HepG2 (cell line): ENCODE data around the gene RPL36AL. TPM values are rescaled to one million over a fixed set of nuclear protein-coding genes. Genes with fewer than 3 reads are reported as not detected.

Experiments
- CBX1 ChIP-seq: IDR thresholded peaks from one replicate; pipeline ENCODE4 v1.6.1; 2016; ENCODE audit warnings: antibody characterized with exemption, low read depth
- DMAP1 ChIP-seq: IDR thresholded peaks from 2 replicates; pipeline ENCODE4 v1.6.1; 2016
- HNF4A ChIP-seq: sonication (generic); formaldehyde crosslinking; IDR thresholded peaks from 2 replicates; pipeline ENCODE4 v1.4.0; 2020; ENCODE audit warnings: missing genetic modification reagents
- HNRNPLL ChIP-seq: fragments of 200-400 bp; formaldehyde crosslinking; IDR thresholded peaks from 2 replicates; pipeline ENCODE4 v1.6.1; 2017; ENCODE audit warnings: mild to moderate bottlenecking, low read depth, low read length; ENCODE audit not compliant: poor library complexity, severe bottlenecking
- KMT2B ChIP-seq: IDR thresholded peaks from 2 replicates; pipeline ENCODE4 v1.6.1; 2016; ENCODE audit warnings: missing genetic modification reagents, missing compliant biosample characterization
- MEIS2 ChIP-seq: sonication (generic); formaldehyde crosslinking; IDR thresholded peaks from 2 replicates; pipeline ENCODE4 v1.9.0; 2021; ENCODE audit warnings: mild to moderate bottlenecking, missing genetic modification reagents
- PAXIP1 ChIP-seq: sonication (generic); formaldehyde crosslinking; conservative IDR thresholded peaks from 2 replicates; pipeline ENCODE4 v1.4.0; 2020; ENCODE audit warnings: mild to moderate bottlenecking, missing genetic modification reagents, moderate library complexity
- POLR2A ChIP-seq, 2 experiments: IDR thresholded peaks; 2 replicates each; pipeline ENCODE4 v1.6.1; 2011; ENCODE audit warnings: low read depth in 2 of 2, low read length in 2 of 2, mild to moderate bottlenecking in 1 of 2, moderate library complexity in 1 of 2; ENCODE audit not compliant: insufficient read depth in 1 of 2
- RNF2 ChIP-seq: fragments of 450-650 bp; conservative IDR thresholded peaks from 2 replicates; pipeline ENCODE4 v1.6.1; 2016; ENCODE audit warnings: low read depth
- RXRA ChIP-seq: sonication (generic); formaldehyde crosslinking; IDR thresholded peaks from 2 replicates; pipeline ENCODE4 v1.5.1; 2020; ENCODE audit warnings: missing genetic modification reagents
- SNAPC5 ChIP-seq: sonication (generic); formaldehyde crosslinking; IDR thresholded peaks from 2 replicates; pipeline ENCODE4 v1.8.1; 2023; ENCODE audit warnings: mild to moderate bottlenecking, missing genetic modification reagents, borderline replicate concordance
- TARDBP ChIP-seq: sonication (generic); formaldehyde crosslinking; IDR thresholded peaks from 2 replicates; pipeline ENCODE4 v1.8.0; 2022; ENCODE audit warnings: mild to moderate bottlenecking, missing genetic modification reagents
- TFE3 ChIP-seq: IDR thresholded peaks from 2 replicates; pipeline ENCODE4 v1.6.1; 2016
- ZKSCAN1 ChIP-seq: fragments of 150-350 bp; IDR thresholded peaks from 2 replicates; pipeline ENCODE4 v1.6.1; 2014; ENCODE audit warnings: low read length
- ZNF230 ChIP-seq: sonication (generic); formaldehyde crosslinking; IDR thresholded peaks from 2 replicates; pipeline ENCODE4 v1.4.0; 2020; ENCODE audit warnings: mild to moderate bottlenecking, missing genetic modification reagents
- ZNF232 ChIP-seq: sonication (generic); formaldehyde crosslinking; IDR thresholded peaks from 2 replicates; pipeline ENCODE4 v1.4.0; 2020; ENCODE audit warnings: missing genetic modification reagents, borderline replicate concordance
- ZNF296 ChIP-seq: sonication (generic); formaldehyde crosslinking; conservative IDR thresholded peaks from 2 replicates; pipeline ENCODE4 v1.5.0; 2020; ENCODE audit warnings: mild to moderate bottlenecking, missing genetic modification reagents
- ZNF367 ChIP-seq: sonication (generic); formaldehyde crosslinking; IDR thresholded peaks from 2 replicates; pipeline ENCODE4 v1.4.0; 2020; ENCODE audit warnings: missing genetic modification reagents, borderline replicate concordance
- ZNF557 ChIP-seq: sonication (generic); formaldehyde crosslinking; IDR thresholded peaks from 2 replicates; pipeline ENCODE4 v1.4.0; 2020; ENCODE audit warnings: missing genetic modification reagents
- ZNF703 ChIP-seq: sonication (generic); formaldehyde crosslinking; IDR thresholded peaks from 2 replicates; pipeline ENCODE4 v1.5.1; 2020; ENCODE audit warnings: missing genetic modification reagents, mild to moderate bottlenecking, moderate library complexity, borderline replicate concordance
- ZSCAN29 ChIP-seq: sonication (generic); formaldehyde crosslinking; conservative IDR thresholded peaks from 2 replicates; pipeline ENCODE4 v1.4.0; 2020; ENCODE audit warnings: mild to moderate bottlenecking, missing genetic modification reagents
- polyA plus RNA-seq, 8 experiments: library from polyadenylated mRNA; depleted of rRNA in 3 of 8; stranded (reverse) in 7 of 8; unstranded in 1 of 8; fragments of >200 nt; fragmentation: Illumina TruSeq in 4 of 8; extraction: Trizol in 4 of 8; gene quantifications; 2 replicates each; pipeline versions ENCODE4 v1.2.1 to v1.2.3, GENCODE V29; 2011 to 2016; ENCODE audit warnings: low read depth in 4 of 8, missing spikeins in 1 of 8, mixed read lengths in 1 of 8; ENCODE audit not compliant: insufficient read depth in 1 of 8
- total RNA-seq, 5 experiments: library from RNA; depleted of rRNA; stranded (reverse); fragments of >200 nt; fragmentation: Illumina TruSeq; extraction: Trizol; gene quantifications; 2 replicates each; pipeline ENCODE4 v1.2.3, GENCODE V29; 2016; ENCODE audit warnings: low read depth in 1 of 5
- TF ChIP-seq, protein P1 (sequence below): fragments of 450-650 bp; IDR thresholded peaks from 2 replicates; pipeline ENCODE4 v1.6.1; 2016
- TF ChIP-seq, protein P2 (sequence below): sonication (generic); formaldehyde crosslinking; IDR thresholded peaks from 2 replicates; pipeline ENCODE4 v1.5.0; 2020; ENCODE audit warnings: missing genetic modification reagents, mild to moderate bottlenecking, borderline replicate concordance

Gene RPL36AL
- total and polyA plus RNA-seq, 2 of the 13 experiments (the other 11 are each of a cell fraction or from before 2014, with no cell fraction given), result 90.0 to 294 TPM

DNA sequence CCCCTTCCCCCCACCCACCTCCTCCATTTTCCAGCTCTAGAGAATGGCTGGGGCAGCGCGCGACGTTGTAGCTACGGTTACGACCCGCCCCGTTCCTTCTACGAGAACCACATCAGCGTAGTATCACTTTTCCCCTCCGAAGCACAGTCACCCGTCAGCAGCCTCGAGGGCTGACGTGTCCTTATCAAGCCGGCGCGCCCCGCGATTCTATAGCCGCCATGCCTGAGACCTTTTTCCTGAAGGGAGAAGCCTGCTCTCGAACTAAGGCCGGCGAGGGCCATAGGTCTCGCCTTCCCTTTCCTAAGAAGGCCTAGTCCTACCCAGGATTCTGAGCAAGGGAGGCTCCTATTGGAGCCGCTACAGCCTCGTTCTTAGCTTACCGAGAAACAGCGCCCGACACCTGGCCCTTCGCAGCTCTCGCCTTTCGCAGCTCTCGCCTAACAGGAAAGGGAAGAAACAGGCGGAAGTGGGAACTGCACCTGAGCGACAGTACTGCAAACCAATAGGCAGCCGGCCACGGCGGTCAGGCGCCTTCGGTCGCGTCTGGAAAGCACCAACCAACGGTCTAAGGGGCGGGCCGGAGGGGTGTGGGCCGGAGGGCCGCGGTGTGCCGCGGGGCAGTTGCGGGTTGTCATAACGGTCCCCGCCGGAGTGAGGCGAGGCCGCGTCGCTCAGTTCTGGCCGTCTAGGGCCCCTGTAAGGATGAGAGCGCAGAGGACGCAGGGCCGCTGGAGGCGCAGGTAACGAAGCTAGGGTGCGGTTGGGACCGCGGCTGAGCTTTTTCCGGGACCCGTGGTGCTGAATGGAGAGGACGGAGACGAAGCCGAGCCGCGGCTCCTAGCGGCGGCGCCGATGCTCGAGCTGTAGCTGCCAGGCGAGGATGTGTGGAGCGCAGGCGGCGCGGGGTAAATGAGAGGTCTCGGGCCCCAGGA is at the start of gene RPL36AL, which contains the start of gene MGAT2 (continued):
- TF ChIP-seq CBX1, result no peak
- no peak for TF ChIP-seq ZKSCAN1
- peak; percentile 2; the same call in 1 of the 2 replicates for TF ChIP-seq PAXIP1 (CRISPR knock-in tag)
- TF ChIP-seq TARDBP (CRISPR knock-in tag), result peak; percentile 49; the same call in 1 of the 2 replicates
- TF ChIP-seq HNRNPLL, result peak; percentile 92
- TF ChIP-seq RXRA (CRISPR knock-in tag), result 0 out of 2 replicates have a peak, but pooled peaks have one; percentile 11
- peak; percentile 15; the same call in 1 of the 2 replicates for TF ChIP-seq ZNF367
- 0 out of 2 replicates have a peak, but pooled peaks have one; percentile 24 for TF ChIP-seq HNF4A (CRISPR knock-in tag)
- no peak for TF ChIP-seq ZSCAN29 (CRISPR knock-in tag)
- TF ChIP-seq POLR2A (IDR thresholded peaks at IDR 0.05; ENCODE audit: insufficient read depth in 1 of 2, low read depth in 2 of 2, low read length in 2 of 2), result peak; percentile 97 to 98
- peak; percentile 68 for TF ChIP-seq KMT2B (CRISPR knock-in tag)
- no peak for TF ChIP-seq ZNF232 (CRISPR knock-in tag)
- TF ChIP-seq RNF2, result no peak
- peak; percentile 39; the same call in 1 of the 2 replicates for TF ChIP-seq ZNF296 (CRISPR knock-in tag)
- TF ChIP-seq, protein P1, sequence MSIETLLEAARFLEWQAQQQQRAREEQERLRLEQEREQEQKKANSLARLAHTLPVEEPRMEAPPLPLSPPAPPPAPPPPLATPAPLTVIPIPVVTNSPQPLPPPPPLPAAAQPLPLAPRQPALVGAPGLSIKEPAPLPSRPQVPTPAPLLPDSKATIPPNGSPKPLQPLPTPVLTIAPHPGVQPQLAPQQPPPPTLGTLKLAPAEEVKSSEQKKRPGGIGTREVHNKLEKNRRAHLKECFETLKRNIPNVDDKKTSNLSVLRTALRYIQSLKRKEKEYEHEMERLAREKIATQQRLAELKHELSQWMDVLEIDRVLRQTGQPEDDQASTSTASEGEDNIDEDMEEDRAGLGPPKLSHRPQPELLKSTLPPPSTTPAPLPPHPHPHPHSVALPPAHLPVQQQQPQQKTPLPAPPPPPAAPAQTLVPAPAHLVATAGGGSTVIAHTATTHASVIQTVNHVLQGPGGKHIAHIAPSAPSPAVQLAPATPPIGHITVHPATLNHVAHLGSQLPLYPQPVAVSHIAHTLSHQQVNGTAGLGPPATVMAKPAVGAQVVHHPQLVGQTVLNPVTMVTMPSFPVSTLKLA, result peak; percentile 7; the same call in 1 of the 2 replicates
- peak; percentile 91 for TF ChIP-seq MEIS2
- TF ChIP-seq ZNF557 (CRISPR knock-in tag), result 0 out of 2 replicates have a peak, but pooled peaks have one; percentile 70
- TF ChIP-seq ZNF230 (CRISPR knock-in tag), result no peak
- TF ChIP-seq DMAP1 (CRISPR knock-in tag), result peak; percentile 90
- peak; percentile 88 for TF ChIP-seq TFE3 (CRISPR knock-in tag)
- TF ChIP-seq ZNF703 (CRISPR knock-in tag), result peak; percentile 84; the same call in 1 of the 2 replicates
- TF ChIP-seq SNAPC5 (CRISPR knock-in tag), result 0 out of 2 replicates have a peak, but pooled peaks have one; percentile 55
- TF ChIP-seq, protein P2, sequence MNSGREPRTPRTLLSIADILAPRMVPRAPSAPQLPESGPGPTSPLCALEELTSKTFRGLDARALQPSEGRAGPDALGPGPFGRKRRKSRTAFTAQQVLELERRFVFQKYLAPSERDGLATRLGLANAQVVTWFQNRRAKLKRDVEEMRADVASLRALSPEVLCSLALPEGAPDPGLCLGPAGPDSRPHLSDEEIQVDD, result no peak
